ENCODE results near the gene SENP2. TPM values are rescaled to one million over a fixed set of nuclear protein-coding genes. Genes with fewer than 3 reads are reported as not detected.

SENP2 gene
- polyA plus RNA-seq, result 1 to 10 TPM; 5.3 to 8.4 TPM

GRCh38 chr3:185585859-185586685, at the start of gene SENP2:
SENP2 (plus strand) TSS chr3:185586295; CDS start chr3:185586414, 119 bp downstream.
- H3K4me3 ChIP-seq (ENCODE audit: low read depth in 1 of 2, low read length in 2 of 2), result peak within 1 kb of the TSS; percentile 92 to 93
- 0% methylated on average over 63 to 64 of the region's 64 CpGs for WGBS, 2 donors
- H3K9me3 ChIP-seq (ENCODE audit: control insufficient read depth in 2 of 2, insufficient read depth in 1 of 2, low read depth in 1 of 2, low read length in 1 of 2), result no peaks in the 10 kb centered on the region

GRCh38 chr3:185537369-185537970, 48.6 kb upstream of the SENP2 start:
- no peaks in the 10 kb centered on the region for H3K36me3 ChIP-seq (ENCODE audit: control insufficient read depth in 2 of 2, insufficient read depth in 2 of 2, low read length in 1 of 2)
- H3K9me3 ChIP-seq (ENCODE audit: control insufficient read depth in 2 of 2, insufficient read depth in 1 of 2, low read depth in 1 of 2, low read length in 1 of 2), result no peaks in the 10 kb centered on the region
- WGBS, 2 donors, result 23 to 31% methylated on average over 9 of the region's 9 CpGs
- no peak overlapping the region for H3K4me3 ChIP-seq (ENCODE audit: low read depth in 1 of 2, low read length in 2 of 2)
- no peaks in the 10 kb centered on the region for H3K4me1 ChIP-seq (ENCODE audit: control insufficient read depth in 2 of 2, insufficient read depth in 2 of 2, low read length in 1 of 2)
- H3K27ac ChIP-seq (ENCODE audit: low read depth in 2 of 2, low read length in 1 of 2), result peak overlapping the region; percentile 88 to 94
- no peaks in the 10 kb centered on the region for H3K27me3 ChIP-seq (ENCODE audit: control insufficient read depth in 1 of 2, insufficient read depth in 2 of 2, low read length in 2 of 2)

More at GRCh38 chr3:185585859-185586685, at the start of gene SENP2:
- H3K27me3 ChIP-seq (ENCODE audit: control insufficient read depth in 1 of 2, insufficient read depth in 2 of 2, low read length in 2 of 2), result no peaks in the 10 kb centered on the region
- no peaks in the 10 kb centered on the region for H3K36me3 ChIP-seq (ENCODE audit: control insufficient read depth in 2 of 2, insufficient read depth in 2 of 2, low read length in 1 of 2)
- H3K27ac ChIP-seq (ENCODE audit: low read depth in 2 of 2, low read length in 1 of 2), result peak within 1 kb of the TSS; percentile 97 to 99
- no peaks in the 10 kb centered on the region for H3K4me1 ChIP-seq (ENCODE audit: control insufficient read depth in 2 of 2, insufficient read depth in 2 of 2, low read length in 1 of 2)

- no peaks in the 10 kb centered on the region for H3K4me1 ChIP-seq (ENCODE audit: control insufficient read depth in 2 of 2, insufficient read depth in 2 of 2, low read length in 1 of 2)
- no peaks in the 10 kb centered on the region for H3K27me3 ChIP-seq (ENCODE audit: control insufficient read depth in 1 of 2, insufficient read depth in 2 of 2, low read length in 2 of 2)
- 73 to 79% methylated on average over 2 of the region's 2 CpGs for WGBS, 2 donors
- H3K9me3 ChIP-seq (ENCODE audit: control insufficient read depth in 2 of 2, insufficient read depth in 1 of 2, low read depth in 1 of 2, low read length in 1 of 2), result no peaks in the 10 kb centered on the region
- H3K27ac ChIP-seq (ENCODE audit: low read depth in 2 of 2, low read length in 1 of 2), result no peak overlapping the region
- H3K36me3 ChIP-seq (ENCODE audit: control insufficient read depth in 2 of 2, insufficient read depth in 2 of 2, low read length in 1 of 2), result no peaks in the 10 kb centered on the region
- no peak overlapping the region for H3K4me3 ChIP-seq (ENCODE audit: low read depth in 1 of 2, low read length in 2 of 2)
Observed at GRCh38 chr3:185539934-185540333, 46.2 kb upstream of the SENP2 start.

GRCh38 chr3:185540695-185541094, 45.4 kb upstream of the SENP2 start:
- H3K4me3 ChIP-seq (ENCODE audit: low read depth in 1 of 2, low read length in 2 of 2), result no peak overlapping the region
- no peaks in the 10 kb centered on the region for H3K4me1 ChIP-seq (ENCODE audit: control insufficient read depth in 2 of 2, insufficient read depth in 2 of 2, low read length in 1 of 2)
- no peak overlapping the region for H3K27ac ChIP-seq (ENCODE audit: low read depth in 2 of 2, low read length in 1 of 2)
- H3K27me3 ChIP-seq (ENCODE audit: control insufficient read depth in 1 of 2, insufficient read depth in 2 of 2, low read length in 2 of 2), result no peaks in the 10 kb centered on the region
- WGBS, 2 donors, result 87 to 89% methylated on average over 7 of the region's 7 CpGs
- H3K9me3 ChIP-seq (ENCODE audit: control insufficient read depth in 2 of 2, insufficient read depth in 1 of 2, low read depth in 1 of 2, low read length in 1 of 2), result no peaks in the 10 kb centered on the region
- no peaks in the 10 kb centered on the region for H3K36me3 ChIP-seq (ENCODE audit: control insufficient read depth in 2 of 2, insufficient read depth in 2 of 2, low read length in 1 of 2)

GRCh38 chr3:185549122-185549521, 37.0 kb upstream of the SENP2 start:
- Histone ChIP-seq H3K36me3 (ENCODE audit: control insufficient read depth in 2 of 2, insufficient read depth in 2 of 2, low read length in 1 of 2) (no peaks in the 10 kb centered on the region), H3K9me3 (ENCODE audit: control insufficient read depth in 2 of 2, insufficient read depth in 1 of 2, low read depth in 1 of 2, low read length in 1 of 2) (no peaks in the 10 kb centered on the region), H3K4me3 (ENCODE audit: low read depth in 1 of 2, low read length in 2 of 2) (no peak overlapping the region), H3K4me1 (ENCODE audit: control insufficient read depth in 2 of 2, insufficient read depth in 2 of 2, low read length in 1 of 2) (no peaks in the 10 kb centered on the region), H3K27me3 (ENCODE audit: control insufficient read depth in 1 of 2, insufficient read depth in 2 of 2, low read length in 2 of 2) (no peaks in the 10 kb centered on the region), H3K27ac (ENCODE audit: low read depth in 2 of 2, low read length in 1 of 2) (peak overlapping the region; percentile 34 to 74)
- 19 to 20% methylated on average over 3 of the region's 3 CpGs for WGBS, 2 donors

GRCh38 chr3:185549651-185550111, 36.4 kb upstream of the SENP2 start:
- no peaks in the 10 kb centered on the region for H3K9me3 ChIP-seq (ENCODE audit: control insufficient read depth in 2 of 2, insufficient read depth in 1 of 2, low read depth in 1 of 2, low read length in 1 of 2)
- peak overlapping the region; percentile 44 to 64 for H3K27ac ChIP-seq (ENCODE audit: low read depth in 2 of 2, low read length in 1 of 2)
- peak overlapping the region in 1 of 2 donors; percentile 33 for H3K4me3 ChIP-seq (ENCODE audit: low read depth in 1 of 2, low read length in 2 of 2)
- no peaks in the 10 kb centered on the region for H3K36me3 ChIP-seq (ENCODE audit: control insufficient read depth in 2 of 2, insufficient read depth in 2 of 2, low read length in 1 of 2)
- H3K27me3 ChIP-seq (ENCODE audit: control insufficient read depth in 1 of 2, insufficient read depth in 2 of 2, low read length in 2 of 2), result no peaks in the 10 kb centered on the region
- 88 to 91% methylated on average over 3 of the region's 3 CpGs for WGBS, 2 donors
- no peaks in the 10 kb centered on the region for H3K4me1 ChIP-seq (ENCODE audit: control insufficient read depth in 2 of 2, insufficient read depth in 2 of 2, low read length in 1 of 2)

- no peaks in the 10 kb centered on the region for H3K9me3 ChIP-seq (ENCODE audit: control insufficient read depth in 2 of 2, insufficient read depth in 1 of 2, low read depth in 1 of 2, low read length in 1 of 2)
- no peaks in the 10 kb centered on the region for H3K27me3 ChIP-seq (ENCODE audit: control insufficient read depth in 1 of 2, insufficient read depth in 2 of 2, low read length in 2 of 2)
- WGBS, 2 donors, result 25 to 30% methylated on average over 6 of the region's 6 CpGs
- peak within 1 kb of the TSS; percentile 66 to 81 for H3K27ac ChIP-seq (ENCODE audit: low read depth in 2 of 2, low read length in 1 of 2)
- H3K4me3 ChIP-seq (ENCODE audit: low read depth in 1 of 2, low read length in 2 of 2), result peak within 1 kb of the TSS in 1 of 2 donors; percentile 39
- H3K4me1 ChIP-seq (ENCODE audit: control insufficient read depth in 2 of 2, insufficient read depth in 2 of 2, low read length in 1 of 2), result no peaks in the 10 kb centered on the region
- no peaks in the 10 kb centered on the region for H3K36me3 ChIP-seq (ENCODE audit: control insufficient read depth in 2 of 2, insufficient read depth in 2 of 2, low read length in 1 of 2)
Observed at GRCh38 chr3:185552358-185552877, 33.7 kb upstream of the SENP2 start, which contains the start of gene LIPH. LIPH (minus strand) TSS chr3:185552588; CDS start chr3:185552471, 117 bp downstream.

- Histone ChIP-seq H3K36me3 (ENCODE audit: control insufficient read depth in 2 of 2, insufficient read depth in 2 of 2, low read length in 1 of 2) (no peaks in the 10 kb centered on the region), H3K9me3 (ENCODE audit: control insufficient read depth in 2 of 2, insufficient read depth in 1 of 2, low read depth in 1 of 2, low read length in 1 of 2) (no peaks in the 10 kb centered on the region), H3K27me3 (ENCODE audit: control insufficient read depth in 1 of 2, insufficient read depth in 2 of 2, low read length in 2 of 2) (no peaks in the 10 kb centered on the region), H3K4me3 (ENCODE audit: low read depth in 1 of 2, low read length in 2 of 2) (no peak overlapping the region), H3K27ac (ENCODE audit: low read depth in 2 of 2, low read length in 1 of 2) (no peak overlapping the region), H3K4me1 (ENCODE audit: control insufficient read depth in 2 of 2, insufficient read depth in 2 of 2, low read length in 1 of 2) (no peaks in the 10 kb centered on the region)
- 75 to 88% methylated on average over 4 of the region's 4 CpGs for WGBS, 2 donors
Observed at GRCh38 chr3:185555101-185555501, 31.0 kb upstream of the SENP2 start.

GRCh38 chr3:185555860-185556347, 30.2 kb upstream of the SENP2 start:
- Histone ChIP-seq H3K9me3 (ENCODE audit: control insufficient read depth in 2 of 2, insufficient read depth in 1 of 2, low read depth in 1 of 2, low read length in 1 of 2) (no peaks in the 10 kb centered on the region), H3K36me3 (ENCODE audit: control insufficient read depth in 2 of 2, insufficient read depth in 2 of 2, low read length in 1 of 2) (no peaks in the 10 kb centered on the region), H3K4me1 (ENCODE audit: control insufficient read depth in 2 of 2, insufficient read depth in 2 of 2, low read length in 1 of 2) (no peaks in the 10 kb centered on the region), H3K27me3 (ENCODE audit: control insufficient read depth in 1 of 2, insufficient read depth in 2 of 2, low read length in 2 of 2) (no peaks in the 10 kb centered on the region), H3K4me3 (ENCODE audit: low read depth in 1 of 2, low read length in 2 of 2) (no peak overlapping the region), H3K27ac (ENCODE audit: low read depth in 2 of 2, low read length in 1 of 2) (peak overlapping the region in 1 of 2 donors; percentile 33)
- WGBS, 2 donors, result 62 to 65% methylated on average over 1 of the region's 1 CpG
